ENCODE data around the gene UTS2R.

Gene UTS2R

DNA sequence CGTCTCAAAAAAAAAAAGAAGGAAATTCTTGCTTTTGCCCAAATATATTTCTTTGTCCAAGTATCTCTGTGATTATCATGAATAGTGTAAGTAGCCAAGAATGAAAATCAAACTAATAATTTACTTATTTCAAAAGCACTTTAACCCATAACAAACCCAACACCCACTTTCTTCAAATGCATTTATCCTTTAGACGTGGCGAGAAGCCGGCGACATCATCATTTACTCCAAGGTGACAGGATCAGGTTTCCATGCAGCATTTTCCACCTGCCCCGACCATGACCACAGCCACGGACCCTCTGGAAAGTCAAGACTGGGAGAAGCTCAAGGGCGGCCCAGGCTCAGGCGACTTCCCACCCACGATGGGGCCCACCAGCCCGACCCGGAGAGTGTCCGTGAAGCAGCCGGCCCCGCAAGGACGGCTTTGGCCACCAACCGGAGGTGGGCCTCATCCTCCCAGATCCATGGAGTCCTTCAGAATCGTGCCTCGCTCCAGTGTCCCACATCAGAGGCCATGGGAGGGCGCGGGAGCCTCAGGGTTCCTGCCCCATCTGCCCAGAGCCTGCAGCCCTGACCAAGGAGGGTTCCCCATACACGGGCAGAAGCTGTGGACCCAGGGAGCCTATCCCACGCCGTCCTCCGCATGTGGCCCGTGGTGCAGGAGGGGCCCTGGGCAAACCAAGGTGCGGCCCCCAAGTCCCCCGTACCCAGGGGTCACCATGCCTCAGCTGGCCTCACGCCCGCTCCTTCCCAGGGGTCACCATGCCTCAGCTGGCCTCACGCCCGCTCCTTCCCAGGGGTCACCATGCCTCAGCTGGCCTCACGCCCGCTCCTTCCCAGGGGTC is 18.7 kb downstream of the UTS2R start:
- TF ChIP-seq, protein P1, sequence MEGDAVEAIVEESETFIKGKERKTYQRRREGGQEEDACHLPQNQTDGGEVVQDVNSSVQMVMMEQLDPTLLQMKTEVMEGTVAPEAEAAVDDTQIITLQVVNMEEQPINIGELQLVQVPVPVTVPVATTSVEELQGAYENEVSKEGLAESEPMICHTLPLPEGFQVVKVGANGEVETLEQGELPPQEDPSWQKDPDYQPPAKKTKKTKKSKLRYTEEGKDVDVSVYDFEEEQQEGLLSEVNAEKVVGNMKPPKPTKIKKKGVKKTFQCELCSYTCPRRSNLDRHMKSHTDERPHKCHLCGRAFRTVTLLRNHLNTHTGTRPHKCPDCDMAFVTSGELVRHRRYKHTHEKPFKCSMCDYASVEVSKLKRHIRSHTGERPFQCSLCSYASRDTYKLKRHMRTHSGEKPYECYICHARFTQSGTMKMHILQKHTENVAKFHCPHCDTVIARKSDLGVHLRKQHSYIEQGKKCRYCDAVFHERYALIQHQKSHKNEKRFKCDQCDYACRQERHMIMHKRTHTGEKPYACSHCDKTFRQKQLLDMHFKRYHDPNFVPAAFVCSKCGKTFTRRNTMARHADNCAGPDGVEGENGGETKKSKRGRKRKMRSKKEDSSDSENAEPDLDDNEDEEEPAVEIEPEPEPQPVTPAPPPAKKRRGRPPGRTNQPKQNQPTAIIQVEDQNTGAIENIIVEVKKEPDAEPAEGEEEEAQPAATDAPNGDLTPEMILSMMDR (IDR thresholded peaks at IDR 0.05; ENCODE audit: low read depth, low read length, missing control alignments) = no peak
- DNase-seq = no peak
- no peak overlapping the region for H3K4me3 ChIP-seq (ENCODE audit: low read depth, low read length)
- H3K27ac ChIP-seq = no peak overlapping the region
- in situ Hi-C loops (cut with HindIII; ENCODE audit: low pct_ligation_motif_present, low sequenced_read_pairs) = no loop called here
- peaks cover 13% of the 10 kb centered on the region for H3K27me3 ChIP-seq (replicated peaks)
- no peaks in the 10 kb centered on the region for H3K36me3 ChIP-seq (replicated peaks)

- no peaks in the 10 kb centered on the region for H3K36me3 ChIP-seq (replicated peaks)
These were observed 19.4 kb downstream of the UTS2R start for GRCh38 chr17:82390860-82391435.

GRCh38 chr17:82391496-82392066 is 20.0 kb downstream of the UTS2R start:
- peaks cover 6% of the 10 kb centered on the region for H3K27me3 ChIP-seq (replicated peaks)
- H3K4me3 ChIP-seq (ENCODE audit: low read depth, low read length) = no peak overlapping the region
- no peak overlapping the region for H3K27ac ChIP-seq
- TF ChIP-seq, protein P1 (IDR thresholded peaks at IDR 0.05; ENCODE audit: low read depth, low read length, missing control alignments) = no peak
- H3K36me3 ChIP-seq (replicated peaks) = no peaks in the 10 kb centered on the region
- no peak for DNase-seq
- in situ Hi-C loops (cut with HindIII; ENCODE audit: low pct_ligation_motif_present, low sequenced_read_pairs) = no loop called here

More at GRCh38 chr17:82390860-82391435, 19.4 kb downstream of the UTS2R start:
- in situ Hi-C loops (cut with HindIII; ENCODE audit: low pct_ligation_motif_present, low sequenced_read_pairs) = no loop called here
- Histone ChIP-seq H3K4me3 (ENCODE audit: low read depth, low read length) (no peak overlapping the region), H3K27me3 (replicated peaks) (peaks cover 9% of the 10 kb centered on the region), H3K27ac (no peak overlapping the region)
- TF ChIP-seq, protein P1 (IDR thresholded peaks at IDR 0.05; ENCODE audit: low read depth, low read length, missing control alignments) = no peak
- DNase-seq = no peak

DNA sequence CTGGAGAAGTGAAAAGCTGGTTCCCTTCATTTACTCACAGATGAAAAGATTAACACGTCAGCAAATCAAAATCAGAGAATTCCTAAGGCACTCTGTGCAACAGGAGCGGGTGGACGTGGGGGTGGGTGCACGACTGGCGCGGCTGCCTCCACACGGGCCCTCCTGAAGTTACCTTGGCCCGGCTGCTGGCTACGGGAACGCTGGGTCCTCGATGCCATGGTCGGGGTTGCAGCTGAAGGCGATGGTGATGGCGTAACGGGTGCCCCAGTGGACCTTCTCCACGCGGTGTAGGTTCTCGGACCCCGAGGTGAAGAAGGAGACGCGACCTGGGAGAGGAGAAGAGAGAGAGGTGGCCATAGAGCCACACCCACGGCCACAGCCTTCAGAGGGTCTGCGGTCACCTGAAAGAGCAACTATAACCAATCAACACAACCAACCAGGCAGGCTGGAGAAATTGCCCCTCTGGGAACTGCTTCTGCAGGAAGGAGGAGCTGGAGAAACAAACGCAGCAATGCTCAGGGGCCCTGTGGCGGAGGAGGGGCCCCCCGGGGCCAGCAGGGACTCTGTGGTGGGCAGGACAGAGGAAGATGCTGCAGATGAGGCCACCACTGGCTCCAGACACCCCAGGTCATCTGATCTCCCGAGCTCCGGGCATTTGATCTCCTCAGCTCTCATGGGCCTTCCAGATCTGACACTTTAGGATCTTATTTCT is 20.8 kb downstream of the UTS2R start:
- H3K4me3 ChIP-seq (ENCODE audit: low read depth, low read length) = no peak overlapping the region
- no peaks in the 10 kb centered on the region for H3K27me3 ChIP-seq (replicated peaks)
- in situ Hi-C loops (cut with HindIII; ENCODE audit: low pct_ligation_motif_present, low sequenced_read_pairs) = no loop called here
- TF ChIP-seq, protein P1 (IDR thresholded peaks at IDR 0.05; ENCODE audit: low read depth, low read length, missing control alignments) = no peak
- no peak overlapping the region for H3K27ac ChIP-seq
- DNase-seq = no peak
- no peaks in the 10 kb centered on the region for H3K36me3 ChIP-seq (replicated peaks)

GRCh38 chr17:82392941-82393340 is 21.4 kb downstream of the UTS2R start:
- Histone ChIP-seq H3K36me3 (replicated peaks) (no peaks in the 10 kb centered on the region), H3K27ac (no peak overlapping the region)
- in situ Hi-C loops (cut with HindIII; ENCODE audit: low pct_ligation_motif_present, low sequenced_read_pairs) = no loop called here

More at GRCh38 chr17:82392941-82393340, 21.4 kb downstream of the UTS2R start:
- no peak overlapping the region for H3K4me3 ChIP-seq (ENCODE audit: low read depth, low read length)
- no peak for DNase-seq
- H3K27me3 ChIP-seq (replicated peaks) = no peaks in the 10 kb centered on the region
- TF ChIP-seq, protein P1 (IDR thresholded peaks at IDR 0.05; ENCODE audit: low read depth, low read length, missing control alignments) = no peak

All from brain microvascular endothelial cell (primary cell).